Peyer's patch (tissue), 4 donors: ENCODE data around the gene CD80. TPM values are rescaled to one million over a fixed set of nuclear protein-coding genes. Genes with fewer than 3 reads are reported as not detected.

ENCODE experiments used
- DNase-seq, 3 donors: peaks; one replicate each; pipeline ENCODE4 v3.0.0-alpha.2; 2017 to 2019
- H3K27ac ChIP-seq, 4 donors: fragments of 200-600 bp; sonication (generic); one replicate each; pipeline ENCODE4 v1.5.1; 2016 to 2019
- H3K27me3 ChIP-seq, 2 donors: fragments of 200-600 bp; sonication (generic); one replicate each; pipeline ENCODE4 v1.5.1; 2019
- H3K36me3 ChIP-seq, 3 donors: fragments of 200-600 bp; sonication (generic); one replicate each; pipeline ENCODE4 v1.5.1; 2016 to 2019
- H3K4me1 ChIP-seq, 4 donors: fragments of 200-600 bp; sonication (generic); one replicate each; pipeline ENCODE4 v1.5.1; 2016 to 2019
- H3K4me3 ChIP-seq, 4 donors: fragments of 200-600 bp; sonication (generic); 1 replicate in 3 of 4; 2 replicates in 1 of 4; pipeline ENCODE4 v1.5.1; 2016 to 2019; ENCODE audit warnings: mild to moderate bottlenecking in 1 of 4
- H3K9me3 ChIP-seq, 4 donors: fragments of 200-600 bp; sonication (generic); one replicate each; pipeline ENCODE4 v1.5.1; 2016 to 2019; ENCODE audit warnings: mild to moderate bottlenecking in 1 of 4
- CTCF ChIP-seq, 6 experiments: fragments of 450-650 bp in 4 of 6; fragments of 200-600 bp in 2 of 6; sonication (generic) in 1 of 6; IDR thresholded peaks; one replicate each; pipeline ENCODE4 v1.5.1; 2017 to 2019; ENCODE audit warnings: antibody characterized with exemption in 6 of 6, mild to moderate bottlenecking in 3 of 6, moderate library complexity in 1 of 6
- POLR2A ChIP-seq, 2 donors: fragments of 450-650 bp; IDR thresholded peaks; one replicate each; pipeline ENCODE4 v1.5.1; 2017; ENCODE audit warnings: antibody characterized with exemption in 2 of 2, mild to moderate bottlenecking in 2 of 2, moderate library complexity in 2 of 2
- total RNA-seq, 4 donors: library from RNA; depleted of rRNA; stranded (reverse); fragments of >200 nt; gene quantifications; one replicate each; pipeline ENCODE4 v1.1.0, GENCODE V29; 2016

Gene CD80, protein sequence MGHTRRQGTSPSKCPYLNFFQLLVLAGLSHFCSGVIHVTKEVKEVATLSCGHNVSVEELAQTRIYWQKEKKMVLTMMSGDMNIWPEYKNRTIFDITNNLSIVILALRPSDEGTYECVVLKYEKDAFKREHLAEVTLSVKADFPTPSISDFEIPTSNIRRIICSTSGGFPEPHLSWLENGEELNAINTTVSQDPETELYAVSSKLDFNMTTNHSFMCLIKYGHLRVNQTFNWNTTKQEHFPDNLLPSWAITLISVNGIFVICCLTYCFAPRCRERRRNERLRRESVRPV
- 10 to 100 TPM in 1 of 4 donors, 1 to 10 TPM in 1, not detected in 2; 4.2 to 19.8 TPM for total RNA-seq

DNA sequence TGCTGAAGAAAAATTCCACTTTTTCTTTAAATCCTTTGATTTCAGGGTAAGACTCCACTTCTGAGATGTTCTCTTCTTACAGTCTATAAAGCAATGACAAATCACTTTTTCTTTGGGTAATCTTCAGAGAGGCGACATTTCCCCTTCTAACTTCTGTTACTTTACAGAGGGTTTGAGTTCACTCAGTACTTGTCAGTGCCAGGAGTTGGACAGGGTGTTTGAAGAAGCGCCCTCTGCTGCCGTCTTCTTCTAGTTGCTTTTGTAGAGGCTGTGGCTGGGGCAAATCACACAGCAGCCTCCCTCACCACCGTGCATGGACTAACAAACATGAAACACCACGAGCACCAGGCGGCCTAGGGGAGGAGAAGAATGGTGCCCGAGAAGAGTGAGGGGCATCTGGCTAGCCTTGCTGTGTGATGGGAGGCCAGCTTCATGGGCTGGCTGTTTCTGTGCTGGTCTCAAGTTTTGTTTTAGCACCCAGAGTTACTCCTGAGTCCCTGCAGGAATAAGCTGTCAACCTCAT is at the start of gene CD80:
Gene CD80, minus strand, starts transcription at position 174 of the 523 bp plus-strand sequence. CDS start 1,886 bp downstream, outside the sequence.
- TF ChIP-seq CTCF (IDR thresholded peaks at IDR 0.05) (peak in 5 of 6 experiments; percentile 8 to 44 (median 38)), POLR2A (IDR thresholded peaks at IDR 0.05) (no peak)
- DNase-seq = peak; percentile 50 to 91 (median 82)
- Histone ChIP-seq H3K27ac (peak within 1 kb of the TSS in 1 of 4 donors; percentile 55), H3K4me3 (peak within 1 kb of the TSS in 1 of 4 donors; percentile 22), H3K4me1 (peaks cover 0 to 8% (median 3%) of the 10 kb centered on the region in 4 donors), H3K36me3 (no peaks in the 10 kb centered on the region), H3K9me3 (no peaks in the 10 kb centered on the region), H3K27me3 (no peaks in the 10 kb centered on the region)

GRCh38 chr3:119608405-119609000 is 49.1 kb upstream of the CD80 start:
- Histone ChIP-seq H3K36me3 (no peaks in the 10 kb centered on the region), H3K27me3 (no peaks in the 10 kb centered on the region), H3K4me1 (no peaks in the 10 kb centered on the region), H3K9me3 (no peaks in the 10 kb centered on the region), H3K4me3 (no peak overlapping the region), H3K27ac (no peak overlapping the region)
- no peak for DNase-seq
- TF ChIP-seq POLR2A (IDR thresholded peaks at IDR 0.05) = no peak
- TF ChIP-seq CTCF (IDR thresholded peaks at IDR 0.05) = no peak

DNA sequence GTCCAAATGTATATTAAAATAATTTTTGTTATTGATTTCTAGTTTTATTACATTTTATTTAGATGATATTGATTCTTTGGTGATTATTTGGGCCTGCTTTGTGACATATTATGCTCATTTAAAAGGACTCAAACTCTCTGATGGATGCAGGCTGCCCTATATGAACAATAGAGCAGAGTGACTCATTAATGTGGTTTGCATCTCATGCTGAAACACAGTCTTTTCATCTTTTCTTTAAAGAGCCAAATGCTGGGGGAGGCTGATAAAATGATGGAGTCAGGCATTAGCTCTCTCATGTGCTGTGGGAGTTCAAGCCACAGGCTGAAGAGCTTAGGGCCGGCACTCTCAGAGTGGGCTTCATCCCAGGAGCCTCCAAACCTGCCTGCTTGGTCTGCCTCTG is 45.5 kb upstream of the CD80 start:
- no peak for TF ChIP-seq CTCF (IDR thresholded peaks at IDR 0.05)
- TF ChIP-seq POLR2A (IDR thresholded peaks at IDR 0.05) = no peak
- Histone ChIP-seq H3K36me3 (no peaks in the 10 kb centered on the region), H3K27me3 (no peaks in the 10 kb centered on the region), H3K27ac (no peak overlapping the region), H3K4me1 (no peaks in the 10 kb centered on the region), H3K4me3 (no peak overlapping the region), H3K9me3 (no peaks in the 10 kb centered on the region)
- DNase-seq = no peak

DNA sequence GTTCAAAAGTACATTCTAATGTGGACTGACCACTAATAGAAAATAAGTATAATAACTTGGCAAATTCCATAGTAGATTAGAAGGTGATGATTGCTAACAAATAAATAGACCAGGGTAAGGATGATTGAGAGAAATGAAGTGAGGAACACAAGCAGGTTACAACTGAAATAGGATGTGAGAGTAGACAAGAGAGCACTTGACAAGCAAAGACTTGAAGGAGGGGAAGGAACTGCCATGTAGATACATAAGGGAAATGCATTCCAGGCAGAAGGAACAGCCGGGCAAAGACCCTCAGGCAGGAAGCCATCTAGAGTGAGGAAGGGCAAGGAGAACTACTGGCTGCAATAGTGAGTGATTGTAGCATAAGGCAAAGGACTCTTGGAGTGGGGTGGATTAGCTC is 43.3 kb upstream of the CD80 start:
- H3K4me3 ChIP-seq = no peak overlapping the region
- H3K27ac ChIP-seq = no peak overlapping the region
- TF ChIP-seq CTCF (IDR thresholded peaks at IDR 0.05) = no peak
- TF ChIP-seq POLR2A (IDR thresholded peaks at IDR 0.05) = no peak

GRCh38 chr3:119601154-119601553 is 41.7 kb upstream of the CD80 start:
- no peaks in the 10 kb centered on the region for H3K9me3 ChIP-seq
- no peaks in the 10 kb centered on the region for H3K27me3 ChIP-seq
- DNase-seq = no peak
- H3K4me1 ChIP-seq = peaks cover 0 to 2% (median 0%) of the 10 kb centered on the region in 4 donors
- no peak for TF ChIP-seq POLR2A (IDR thresholded peaks at IDR 0.05)
- TF ChIP-seq CTCF (IDR thresholded peaks at IDR 0.05) = no peak
- no peak overlapping the region for H3K27ac ChIP-seq
- H3K4me3 ChIP-seq = no peak overlapping the region
- no peaks in the 10 kb centered on the region for H3K36me3 ChIP-seq

More for the DNA sequence above, 43.3 kb upstream of the CD80 start:
- H3K9me3 ChIP-seq = no peaks in the 10 kb centered on the region
- H3K4me1 ChIP-seq = no peaks in the 10 kb centered on the region
- H3K36me3 ChIP-seq = no peaks in the 10 kb centered on the region
- no peaks in the 10 kb centered on the region for H3K27me3 ChIP-seq
- no peak for DNase-seq
